NK-92 (cell line): Measurements from ENCODE around the gene SERPINA5.
"Not testable (repeated sequence)": the region's sequence is repeated elsewhere in the genome, so short reads cannot be mapped to it uniquely, and the experiment has no call there.

Source experiments
- DNase-seq: peaks from one replicate; lab custom pipeline; 2025; ENCODE audit not compliant: unreplicated experiment; lab: John Stamatoyannopoulos, UW

The SERPINA5 gene

DNA sequence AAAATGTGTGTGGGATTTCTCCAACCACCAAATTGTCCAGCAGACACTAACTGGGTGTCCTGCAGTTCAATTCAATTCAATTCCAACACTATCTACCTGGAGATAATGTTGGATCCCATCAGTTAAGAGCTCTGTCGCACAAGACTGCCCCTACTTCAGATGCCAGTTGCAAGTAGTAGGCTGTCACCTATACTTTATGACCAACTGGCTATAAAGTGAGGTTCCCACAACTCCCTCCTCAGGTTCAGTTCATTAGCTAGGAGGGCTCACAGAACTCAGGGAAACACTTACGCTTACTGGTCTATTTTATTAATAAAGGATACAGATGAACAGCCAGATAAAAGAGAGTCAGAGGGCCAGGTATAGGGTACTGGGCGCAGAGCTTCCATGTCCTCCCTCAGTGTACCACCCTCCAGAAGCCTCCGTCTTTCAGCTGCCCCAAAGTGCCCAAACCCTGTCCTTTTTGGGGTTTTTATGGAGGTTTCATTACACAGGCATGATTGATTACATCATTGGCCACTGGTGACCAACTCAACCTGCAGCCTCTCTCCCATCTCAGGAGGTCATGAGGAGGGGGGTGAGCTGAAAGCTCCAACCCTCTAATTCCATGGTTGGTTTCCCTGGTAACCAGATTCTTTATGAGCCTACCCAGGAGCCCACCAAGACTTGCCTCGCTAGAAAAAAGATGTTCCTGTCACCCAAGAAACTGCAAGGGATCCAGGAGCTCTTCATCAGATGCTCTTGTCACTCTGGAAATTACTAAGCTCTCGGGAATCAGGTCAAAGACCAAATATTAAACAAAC is 7.5 kb upstream of the SERPINA5 start:
- DNase-seq: no peak

- no peak for DNase-seq
These were observed 6.9 kb upstream of the SERPINA5 start for GRCh38 chr14:94574336-94574735.

DNA sequence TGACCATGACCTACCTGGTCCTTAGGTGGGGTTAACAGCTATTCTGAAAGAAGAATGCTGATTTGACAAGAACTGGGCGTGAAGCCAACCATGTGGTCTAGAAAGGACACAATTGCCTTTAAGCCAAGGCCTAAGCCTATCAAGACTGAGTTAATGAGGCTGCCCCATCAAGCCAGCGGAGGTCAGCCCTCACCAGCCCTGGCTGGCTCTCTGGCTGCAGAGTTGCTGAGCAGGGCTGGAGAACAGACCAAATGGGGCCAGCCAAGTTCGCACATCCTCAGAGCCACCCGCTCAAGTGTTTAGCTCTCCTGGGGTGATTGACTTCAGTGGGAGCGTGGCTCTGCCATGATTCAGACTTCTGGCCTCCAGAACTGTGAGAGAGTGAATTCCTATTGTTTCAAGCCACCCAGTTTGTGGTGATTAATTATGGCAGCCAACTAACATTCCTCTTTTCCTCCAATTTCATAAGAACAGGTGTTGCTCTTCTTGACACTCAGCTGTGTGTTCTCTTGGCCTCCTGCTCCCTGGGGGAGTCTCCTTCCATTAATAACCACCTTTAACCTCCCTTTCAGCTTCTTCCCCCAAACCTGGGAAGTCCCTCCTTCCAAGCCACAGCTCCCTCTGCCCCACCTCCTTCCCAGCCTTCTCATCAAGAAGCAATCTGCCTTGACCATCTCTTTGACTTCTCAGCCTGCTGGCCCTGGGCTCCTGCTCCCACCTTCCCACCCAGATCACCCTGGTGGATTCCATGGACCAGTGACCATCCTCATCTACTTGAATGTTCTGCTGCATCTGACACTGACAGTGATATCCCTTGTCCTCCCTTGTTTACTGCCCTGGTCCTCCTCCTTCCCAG is 5.3 kb upstream of the SERPINA5 start:
- DNase-seq: no peak

DNA sequence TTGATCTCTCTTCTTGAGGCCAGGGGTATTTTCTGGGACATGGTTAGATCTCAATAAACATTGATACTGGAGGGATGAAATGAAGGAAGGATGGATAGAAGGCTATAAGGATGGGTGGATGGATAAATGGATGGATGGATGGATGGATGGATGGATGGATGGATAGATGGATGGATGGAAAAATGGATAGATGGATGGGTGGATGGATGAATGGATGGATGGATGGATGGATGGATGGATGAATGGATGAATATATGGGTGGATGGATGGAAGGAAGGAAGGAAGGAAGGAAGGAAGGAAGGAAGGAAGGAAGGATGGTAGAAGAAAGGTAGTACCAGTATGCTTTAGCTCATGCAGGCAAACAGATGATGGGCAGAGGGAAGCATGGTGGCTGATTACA is 3.8 kb upstream of the SERPINA5 start:
- DNase-seq: not testable (repeated sequence)

DNA sequence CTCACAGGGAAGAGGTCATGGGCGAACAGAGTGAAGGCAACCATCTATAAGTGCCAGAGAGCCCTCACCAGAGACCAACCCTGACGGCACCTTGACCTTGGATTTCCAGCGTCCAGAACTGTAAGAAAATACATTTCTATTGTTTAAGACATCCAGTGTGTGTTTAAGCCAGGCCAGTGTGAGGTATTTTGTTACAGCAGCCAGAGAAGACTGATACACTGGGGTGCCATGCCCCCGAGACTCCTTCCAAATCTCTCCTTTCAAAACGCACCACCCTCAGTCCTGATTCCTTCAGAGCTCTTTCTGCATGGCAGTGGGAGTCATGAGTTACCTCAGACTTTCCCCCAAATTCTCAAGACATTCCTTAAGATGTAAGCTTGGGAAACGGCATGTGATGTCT is 2.5 kb upstream of the SERPINA5 start:
- no peak for DNase-seq

DNA sequence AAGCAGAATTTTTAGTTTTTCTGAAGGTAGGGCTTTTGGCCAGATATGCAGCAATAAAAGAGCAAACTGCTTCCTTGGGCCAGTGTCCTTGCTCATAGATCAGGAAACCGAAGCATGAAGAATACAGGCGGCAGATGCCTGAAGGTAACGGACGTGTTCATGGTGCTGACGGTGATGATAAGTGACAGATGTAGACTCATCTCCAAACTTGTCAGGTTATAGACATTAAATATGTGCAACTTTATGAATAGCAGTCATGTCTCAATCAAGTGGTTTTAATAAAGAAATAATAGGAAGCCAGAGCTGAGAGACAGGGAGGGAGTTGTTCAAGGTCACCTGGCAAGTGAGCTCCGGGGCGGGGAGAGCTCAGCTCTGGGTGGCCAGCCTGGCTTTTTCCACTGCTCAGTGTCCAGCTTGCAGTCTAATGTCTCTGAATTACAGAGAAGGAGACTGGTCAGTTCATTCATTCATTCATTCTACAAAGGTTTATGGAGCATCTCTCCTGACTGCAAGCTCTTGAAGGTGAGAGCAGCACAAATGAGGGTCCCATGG is 1.0 kb downstream of the SERPINA5 start:
- DNase-seq: no peak

- no peak for DNase-seq
These were observed 1.6 kb downstream of the SERPINA5 start for GRCh38 chr14:94582851-94583250.

GRCh38 chr14:94583557-94583956 is 2.3 kb downstream of the SERPINA5 start:
- DNase-seq: no peak

- no peak for DNase-seq
These were observed 3.5 kb downstream of the SERPINA5 start for GRCh38 chr14:94584591-94585280.

- DNase-seq: no peak
These were observed 5.4 kb downstream of the SERPINA5 start for GRCh38 chr14:94586635-94587034.

GRCh38 chr14:94588311-94588710 is 7.1 kb downstream of the SERPINA5 start:
- no peak for DNase-seq

DNA sequence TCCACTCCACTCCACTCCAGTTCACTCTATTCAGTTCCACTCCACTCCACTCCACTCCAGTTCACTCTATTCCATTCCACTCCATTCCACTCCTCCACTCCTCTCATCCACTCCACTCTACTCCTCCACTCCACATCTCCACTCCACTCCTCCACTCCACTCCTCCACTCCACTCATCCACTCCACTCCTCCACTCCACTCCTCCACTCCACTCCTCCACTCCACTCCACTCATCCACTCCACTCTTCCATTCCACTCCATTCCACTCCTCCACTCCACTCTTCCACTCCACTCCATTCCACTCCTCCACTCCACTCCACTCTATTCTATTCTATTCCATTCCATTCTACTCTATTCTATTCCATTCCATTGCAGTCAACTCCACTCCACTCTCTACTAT is 9.8 kb downstream of the SERPINA5 start:
- no peak for DNase-seq

DNA sequence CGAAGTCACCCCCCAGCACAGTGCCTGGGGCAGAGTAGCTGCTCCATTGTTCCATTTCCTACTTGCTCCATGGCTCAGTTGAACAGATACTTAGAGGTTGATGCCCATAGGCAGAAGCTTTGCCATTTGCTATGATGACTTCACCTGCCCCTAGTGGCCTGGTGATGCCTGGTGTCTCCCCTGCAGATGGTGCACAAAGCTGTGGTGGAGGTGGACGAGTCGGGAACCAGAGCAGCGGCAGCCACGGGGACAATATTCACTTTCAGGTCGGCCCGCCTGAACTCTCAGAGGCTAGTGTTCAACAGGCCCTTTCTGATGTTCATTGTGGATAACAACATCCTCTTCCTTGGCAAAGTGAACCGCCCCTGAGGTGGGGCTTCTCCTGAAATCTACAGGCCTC is 10.6 kb downstream of the SERPINA5 start:
- no peak for DNase-seq

GRCh38 chr14:94592457-94592856 is 11.2 kb downstream of the SERPINA5 start:
- no peak for DNase-seq

DNA sequence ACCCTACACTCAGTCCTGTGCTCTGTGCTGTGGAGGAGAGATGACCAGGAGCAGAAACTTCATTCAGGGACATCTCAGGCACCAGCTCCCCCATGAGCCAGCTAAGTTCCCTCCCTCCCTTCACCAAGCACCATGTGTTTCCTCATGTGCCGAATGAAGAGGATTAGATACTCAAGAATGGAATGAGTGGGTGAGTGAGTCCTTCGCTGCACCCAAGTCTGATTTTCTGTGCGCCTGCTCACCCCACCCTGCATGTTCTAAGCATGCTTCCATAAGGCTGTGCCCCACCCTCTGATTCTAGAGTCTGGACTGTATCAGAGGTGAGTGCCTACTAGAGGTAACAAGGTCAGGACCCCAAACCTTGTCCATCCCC is 12.1 kb downstream of the SERPINA5 start:
- no peak for DNase-seq

- no peak for DNase-seq
These were observed 12.7 kb downstream of the SERPINA5 start for GRCh38 chr14:94593749-94594431.

DNA sequence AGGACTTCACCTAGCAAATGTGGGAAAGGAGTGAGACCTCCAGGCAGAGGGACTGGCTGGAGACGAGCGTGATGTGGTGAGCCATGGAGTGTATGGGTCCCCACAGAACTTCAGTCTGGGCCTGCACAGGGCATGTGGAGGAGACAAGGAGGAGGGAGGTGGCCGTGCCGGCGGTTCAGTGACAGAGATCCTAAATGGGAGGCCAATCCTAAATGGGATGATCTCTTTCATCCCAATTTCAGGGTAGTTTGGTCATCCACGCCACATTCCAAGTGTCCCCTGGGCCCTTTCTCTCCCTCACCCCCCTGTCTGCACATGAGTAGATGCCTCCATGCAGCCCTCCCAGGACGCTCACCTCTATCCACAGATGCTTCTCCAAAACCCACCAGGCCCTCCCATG is 13.2 kb downstream of the SERPINA5 start:
- no peak for DNase-seq

- DNase-seq: no peak
These were observed 14.7 kb downstream of the SERPINA5 start for GRCh38 chr14:94595912-94596311.

DNA sequence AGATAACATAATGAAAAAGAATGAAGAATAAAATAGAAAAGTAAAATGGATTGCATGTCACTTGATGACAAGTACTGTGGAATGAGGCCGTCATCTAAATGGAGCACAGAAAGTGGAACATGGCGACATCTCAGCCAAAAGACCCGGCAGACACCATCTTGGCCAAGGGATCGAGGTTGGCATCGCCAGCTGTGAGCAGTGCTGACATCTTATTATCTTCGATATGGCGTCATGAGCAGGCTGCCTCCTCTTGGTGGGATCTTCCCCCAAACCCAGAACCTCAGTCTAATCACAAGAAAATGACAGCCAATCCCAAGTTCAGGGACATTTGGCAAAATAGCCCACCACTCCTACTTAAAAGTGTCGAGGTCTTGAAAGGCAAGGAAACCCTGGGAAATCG is 15.1 kb downstream of the SERPINA5 start:
- no peak for DNase-seq

DNA sequence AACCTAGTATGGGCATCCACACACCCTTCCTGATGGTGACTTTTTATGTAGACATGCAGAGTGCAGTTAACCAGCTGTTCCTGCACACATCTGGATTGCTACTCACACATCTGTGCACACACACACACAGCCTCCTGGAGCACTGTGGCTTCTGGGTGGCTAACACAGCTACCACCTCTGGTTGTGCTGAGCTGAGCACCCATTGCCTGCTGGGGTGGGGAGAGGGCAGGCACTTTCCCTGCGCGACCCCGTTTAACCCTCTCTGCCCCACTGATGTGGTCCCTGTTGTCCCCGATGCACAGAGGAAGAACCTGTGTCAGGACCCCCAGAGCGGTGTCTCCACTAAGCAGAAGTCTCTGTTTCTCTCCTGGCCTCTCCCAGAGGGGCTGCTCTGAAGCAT is 16.6 kb downstream of the SERPINA5 start:
- no peak for DNase-seq

- no peak for DNase-seq
These were observed 17.2 kb downstream of the SERPINA5 start for GRCh38 chr14:94598506-94598815.
